GM21825 (cell line): ENCODE results near the gene HOXD4.

Source experiments
- ATAC-seq: cut with Tn5 transposase; IDR thresholded peaks from one replicate; pipeline ENCODE4 v1.9.1; 2021; ENCODE audit warnings: mild to moderate bottlenecking, moderate library complexity; ENCODE audit not compliant: unreplicated experiment

The HOXD4 gene

GRCh38 chr2:176156807-176157498 lies 5.6 kb downstream of the HOXD4 start, which contains the start of gene HOXD3:
Gene HOXD3, plus strand, starts transcription at chr2:176157307. Its CDS starts 11,808 bp downstream, at chr2:176169115.
- ATAC-seq: no peak

- ATAC-seq: no peak
These were observed 6.3 kb downstream of the HOXD4 start for GRCh38 chr2:176157499-176158185.

- no peak for ATAC-seq
These were observed 6.8 kb downstream of the HOXD4 start for GRCh38 chr2:176158186-176158591.

- ATAC-seq: no peak
These were observed 7.7 kb downstream of the HOXD4 start for GRCh38 chr2:176158855-176159662.

- ATAC-seq: no peak
These were observed 8.4 kb downstream of the HOXD4 start for GRCh38 chr2:176159663-176160250.

- no peak for ATAC-seq
These were observed 9.1 kb downstream of the HOXD4 start for GRCh38 chr2:176160251-176160985.

- ATAC-seq: no peak
These were observed 9.9 kb downstream of the HOXD4 start for GRCh38 chr2:176160986-176161824.

GRCh38 chr2:176161825-176162626 lies 10.7 kb downstream of the HOXD4 start:
- ATAC-seq: no peak

GRCh38 chr2:176162911-176163671 lies 11.7 kb downstream of the HOXD4 start:
- no peak for ATAC-seq

- ATAC-seq: no peak
These were observed 12.3 kb downstream of the HOXD4 start for GRCh38 chr2:176163672-176164056.

- no peak for ATAC-seq
These were observed 12.9 kb downstream of the HOXD4 start for GRCh38 chr2:176164201-176164600.

- ATAC-seq: no peak
These were observed 13.4 kb downstream of the HOXD4 start for GRCh38 chr2:176164611-176165369.

GRCh38 chr2:176165370-176166050 lies 14.2 kb downstream of the HOXD4 start:
- ATAC-seq: no peak

- ATAC-seq: no peak
These were observed 14.9 kb downstream of the HOXD4 start for GRCh38 chr2:176166272-176166671.

- no peak for ATAC-seq
These were observed 16.0 kb downstream of the HOXD4 start for GRCh38 chr2:176167398-176167797.

GRCh38 chr2:176169181-176169580 lies 17.8 kb downstream of the HOXD4 start:
- ATAC-seq: no peak

GRCh38 chr2:176169711-176170110 lies 18.4 kb downstream of the HOXD4 start:
- ATAC-seq: no peak
